ENCODE data around the gene LY6G5C. TPM values are rescaled to one million over a fixed set of nuclear protein-coding genes. Genes with fewer than 3 reads are reported as not detected.

LY6G5C gene
- total RNA-seq, 1 experiment from 2014 or later: 1.7 TPM

GRCh38 chr6:31729515-31729978 is 48.7 kb upstream of the LY6G5C start (continued):
- TF ChIP-seq CTCF (IDR thresholded peaks at IDR 0.05 in 2 of 3, conservative IDR thresholded peaks at IDR 0.05 in 1 of 3; ENCODE audit: borderline replicate concordance in 1 of 3, insufficient read depth in 1 of 3, low read depth in 2 of 3, low read length in 2 of 3) (peak in 2 of 3 experiments; percentile 50 to 64; a peak in 1 of 6 replicates), POLR2AphosphoS5 (IDR thresholded peaks at IDR 0.05; ENCODE audit: low read depth, low read length) (peak; percentile 73; the same call in 1 of the 2 replicates), MAX (IDR thresholded peaks at IDR 0.05) (no peak)

- no peaks in the 10 kb centered on the region for H3K9me2 ChIP-seq (ENCODE audit: insufficient read depth)
- CTCF ChIA-PET: interaction anchor here (0.6 to 2.3 kb wide), 4 partner anchors 9 to 134 kb away, joined by 3 to 13 read pairs (median 8); partner anchors contain the start of gene NEU1
- peak within 1 kb of the TSS; percentile 70 to 72 for H3K4me3 ChIP-seq (replicated peaks in 1 of 2; ENCODE audit: low read depth in 1 of 2, low read length in 2 of 2)
- TF ChIP-seq MAX (IDR thresholded peaks at IDR 0.05) (no peak), POLR2A (IDR thresholded peaks at IDR 0.05; ENCODE audit: borderline replicate concordance, extremely low read depth, insufficient read depth, insufficient read length) (no peak), TCF7L2 (IDR thresholded peaks at IDR 0.05; ENCODE audit: borderline replicate concordance, extremely low read depth, insufficient read depth, insufficient read length) (no peak), YY1 (IDR thresholded peaks at IDR 0.05; ENCODE audit: extremely low read depth, insufficient replicate concordance, low read depth, low read length) (no peak), EZH2phosphoT487 (IDR thresholded peaks at IDR 0.05; ENCODE audit: borderline replicate concordance) (no peak), EZH2 (IDR thresholded peaks at IDR 0.05) (no peak), ZNF274 (IDR thresholded peaks at IDR 0.05; ENCODE audit: low read depth, low read length) (no peak)
- BruUV-seq (replicated peaks): no TSS peak
- DNase-seq (ENCODE audit: low read depth, low spot score) (no peak), ATAC-seq (peak; percentile 48)
- H3K4me1 ChIP-seq (ENCODE audit: control insufficient read depth in 1 of 2, insufficient read depth in 2 of 2, low read length in 2 of 2): peaks cover 6 to 29% of the 10 kb centered on the region in 2 experiments
- H3K79me2 ChIP-seq (ENCODE audit: insufficient read depth, low read length): peaks cover 18% of the 10 kb centered on the region
- H3K36me3 ChIP-seq (ENCODE audit: control insufficient read depth in 1 of 2, insufficient read depth in 2 of 2, low read length in 2 of 2): peaks cover 26 to 27% of the 10 kb centered on the region in 2 experiments
- no peaks in the 10 kb centered on the region for H3K9me3 ChIP-seq (ENCODE audit: control insufficient read depth in 1 of 2, insufficient read depth in 1 of 2, low read depth in 1 of 2, low read length in 2 of 2)
- no peak within 1 kb of the TSS for H2AFZ ChIP-seq (ENCODE audit: low read depth, low read length, poor library complexity, severe bottlenecking)
- RAD21 ChIA-PET (ENCODE audit: low non-redundant PET in 1 of 2, low total read pairs in 2 of 2, uncharacterized antibody in 2 of 2, unreplicated experiment in 2 of 2): interaction anchor here in 1 of 2 experiments (0.6 to 0.7 kb wide), 2 partner anchors 18 to 26 kb away, joined by 3 read pairs; partner anchors contain the start of gene ABHD16A
- H3K27ac ChIP-seq (ENCODE audit: low read depth, low read length): peak within 1 kb of the TSS; percentile 90
- peak within 1 kb of the TSS; percentile 98 for H3K4me2 ChIP-seq (ENCODE audit: low read length)
- POLR2A ChIA-PET: interaction anchor here (0.6 to 2.2 kb wide), 4 partner anchors 25 to 98 kb away, joined by 3 to 12 read pairs (median 6); partner anchors contain the start of genes ABHD16A, HSPA1B and LY6G5C
- intact Hi-C loops (cut with micrococcal nuclease): no loop called here
- no peaks in the 10 kb centered on the region for H3K27me3 ChIP-seq (ENCODE audit: insufficient read depth, low read length)
- no peaks in the 10 kb centered on the region for H4K20me1 ChIP-seq (ENCODE audit: insufficient read depth)
- H3K9ac ChIP-seq (ENCODE audit: low read length): peak within 1 kb of the TSS; percentile 72
Observed at GRCh38 chr6:31728767-31729514, 48.1 kb upstream of the LY6G5C start, which contains the start of gene DDAH2. Gene DDAH2, minus strand, starts transcription at chr6:31729299. Its CDS starts 138 bp downstream, at chr6:31729161.
